GM12878 (cell line): ENCODE measurements around the gene INPP4B. TPM values are rescaled to one million over a fixed set of nuclear protein-coding genes. Genes with fewer than 3 reads are reported as not detected.

ENCODE experiments used
- ATAC-seq: fragments of 200-7000 bp; cut with Tn5 transposase; 3 replicates; pipeline ENCODE4 v1.9.1; 2020; ENCODE audit warnings: mild to moderate bottlenecking, moderate library complexity
- BruUV-seq: library from RNA; stranded (reverse); fragments of 400-500 nt; replicated peaks from 2 replicates; lab custom pipeline; 2021; lab: Mats Ljungman, UMichigan
- CTCF ChIA-PET: fragments of 300-600 bp; sonication (Branson Sonifier 250); formaldehyde crosslinking; extraction: SDS; loops from one replicate; lab custom pipeline; 2021; ENCODE audit warnings: inconsistent platforms; lab: Yijun Ruan, JAX
- POLR2A ChIA-PET: fragments of 350-600 bp; formaldehyde crosslinking; extraction: SDS; loops from one replicate; lab custom pipeline; 2021; ENCODE audit warnings: inconsistent platforms; lab: Charles Lee
- RAD21 ChIA-PET: fragments of 300-600 bp; sonication (Branson Sonifier 250); formaldehyde crosslinking; loops from one replicate; lab custom pipeline; 2023; ENCODE audit warnings: antibody characterized with exemption; ENCODE audit not compliant: unreplicated experiment; lab: Charles Lee
- SMC1A ChIA-PET: fragments of 300-600 bp; sonication (Branson Sonifier 250); formaldehyde crosslinking; loops from one replicate; lab custom pipeline; 2023; ENCODE audit not compliant: unreplicated experiment, uncharacterized antibody; lab: Charles Lee
- DNase-seq: peaks from one replicate; pipeline ENCODE4 v3.0.0-alpha.2; 2011; ENCODE audit warnings: low read depth, low spot score
- FAIRE-seq: peaks from 3 replicates; lab custom pipeline; 2011; peaks lifted over from hg19 to GRCh38; lab: Jason Lieb, UNC
- H2AFZ ChIP-seq: 2 replicates; pipeline ENCODE4 v1.6.0; 2011; ENCODE audit warnings: low read depth, low read length, control low read depth; ENCODE audit not compliant: control insufficient read depth
- H3K27ac ChIP-seq: 2 replicates; pipeline ENCODE4 v1.5.1; 2011; ENCODE audit warnings: control low read depth; ENCODE audit not compliant: control insufficient read depth, insufficient read depth
- H3K27me3 ChIP-seq, 2 experiments: replicated peaks in 1 of 2; 2 replicates each; pipeline versions ENCODE4 v1.6.0 to v1.6.1; 2011; ENCODE audit warnings: low read length in 1 of 2; ENCODE audit not compliant: control insufficient read depth in 2 of 2, insufficient read depth in 2 of 2
- H3K36me3 ChIP-seq, 2 experiments: 2 replicates each; pipeline ENCODE4 v1.5.1; 2011; ENCODE audit warnings: low read length in 1 of 2; ENCODE audit not compliant: control insufficient read depth in 2 of 2, insufficient read depth in 2 of 2
- H3K4me1 ChIP-seq: 2 replicates; pipeline ENCODE4 v1.6.1; 2011; ENCODE audit warnings: mild to moderate bottlenecking, low read length, moderate library complexity, mixed read lengths; ENCODE audit not compliant: control insufficient read depth, insufficient read depth
- H3K4me2 ChIP-seq: 2 replicates; pipeline ENCODE4 v1.6.0; 2011; ENCODE audit warnings: control low read depth; ENCODE audit not compliant: control insufficient read depth, insufficient read depth
- H3K4me3 ChIP-seq: fragments of 200-600 bp; sonication (generic); 2 replicates; pipeline ENCODE4 v1.5.1; 2016
- H3K79me2 ChIP-seq: 2 replicates; pipeline ENCODE4 v1.6.0; 2011; ENCODE audit warnings: low read length; ENCODE audit not compliant: control insufficient read depth, insufficient read depth
- H3K9ac ChIP-seq: 2 replicates; pipeline ENCODE4 v1.8.0; 2011; ENCODE audit warnings: low read length, control low read depth, mixed read lengths; ENCODE audit not compliant: control insufficient read depth, insufficient read depth
- H3K9me3 ChIP-seq: replicated peaks from 3 replicates; pipeline ENCODE4 v1.5.1; 2011; ENCODE audit warnings: mild to moderate bottlenecking, low read length; ENCODE audit not compliant: control insufficient read depth, insufficient read depth
- H4K20me1 ChIP-seq: 2 replicates; pipeline ENCODE4 v1.6.0; 2011; ENCODE audit not compliant: control insufficient read depth, insufficient read depth
- CBX5 ChIP-seq: sonication (generic); IDR thresholded peaks from 2 replicates; pipeline ENCODE4 v1.6.1; 2016; ENCODE audit warnings: low read depth, moderate library complexity, mild to moderate bottlenecking, inconsistent platforms
- CUX1 ChIP-seq: IDR thresholded peaks from 2 replicates; pipeline ENCODE4 v1.6.1; 2012; ENCODE audit warnings: improper control_type of control experiment, low read depth, low read length; ENCODE audit not compliant: insufficient replicate concordance
- E2F8 ChIP-seq: fragments of 450-650 bp; IDR thresholded peaks from 2 replicates; pipeline ENCODE4 v1.6.1; 2018; ENCODE audit warnings: mild to moderate bottlenecking, low read depth, moderate library complexity; ENCODE audit not compliant: partially characterized antibody
- NR2C2 ChIP-seq: IDR thresholded peaks from 2 replicates; pipeline ENCODE4 v1.6.1; 2011; ENCODE audit warnings: borderline replicate concordance, low read depth; ENCODE audit not compliant: control insufficient read depth, insufficient read length
- WGBS: methylation state at CpG from one replicate; pipeline ENCODE4 v1.1.6; 2016; ENCODE audit warnings: low lambda C conversion rate; ENCODE audit not compliant: insufficient replicate concordance, insufficient coverage; ENCODE audit errors: missing lambda C conversion rate; 5-methylcytosine and 5-hydroxymethylcytosine counted together
- in situ Hi-C: fragments of 300-500 bp; cut with MboI; formaldehyde crosslinking; loops from 9 replicates; pipeline ENCODE4 v1.14.3; 2018; ENCODE audit warnings: mixed read lengths
- intact Hi-C: fragments of 100-400 bp; cut with micrococcal nuclease; formaldehyde crosslinking; loops from one replicate; pipeline ENCODE4 v1.14.2; 2022; ENCODE audit not compliant: unreplicated experiment
- polyA plus RNA-seq, 11 experiments: library from polyadenylated mRNA; depleted of rRNA in 4 of 11; unstranded in 6 of 11; stranded (reverse) in 5 of 11; fragments of >200 nt; fragmentation: Nextera tagmentation in 4 of 11; fragmentation: Illumina TruSeq in 1 of 11; extraction: Ambion mirVana in 4 of 11; extraction: Trizol in 1 of 11; gene quantifications; 1 replicate in 1 of 11; 2 replicates in 10 of 11; pipeline versions ENCODE4 v1.2.1 to v1.2.3, GENCODE V29; 2011 to 2016; ENCODE audit warnings: inconsistent platforms in 2 of 11, missing spikeins in 2 of 11, low read depth in 1 of 11
- total RNA-seq, 4 experiments: library from RNA; depleted of rRNA in 3 of 4; stranded (reverse); fragments of >200 nt in 3 of 4; fragmentation: Illumina TruSeq in 1 of 4; extraction: Trizol in 1 of 4; gene quantifications; 2 replicates each; pipeline versions ENCODE4 v1.2.1 to v1.2.3, GENCODE V29; 2013 to 2021

The INPP4B gene
- total and polyA plus RNA-seq, 10 of the 15 experiments (the other 5 are each of a cell fraction or from before 2014, with no cell fraction given), result 0.53 to 11.2 (median 0.95) TPM

GRCh38 chr4:142194905-142195304 lies 651.2 kb downstream of the INPP4B start:
- Histone ChIP-seq H3K4me2 (no peak overlapping the region), H4K20me1 (no peaks in the 10 kb centered on the region), H3K27me3 (no peaks in the 10 kb centered on the region), H2AFZ (no peak overlapping the region), H3K4me3 (no peak overlapping the region), H3K9ac (no peak overlapping the region), H3K27ac (no peak overlapping the region), H3K9me3 (no peaks in the 10 kb centered on the region), H3K79me2 (no peaks in the 10 kb centered on the region), H3K4me1 (no peaks in the 10 kb centered on the region), H3K36me3 (no peaks in the 10 kb centered on the region)
- no TSS peak for BruUV-seq
- in situ Hi-C loops, result no loop called here
- POLR2A ChIA-PET, result no interaction called here
- RAD21 ChIA-PET, result no interaction called here
- SMC1A ChIA-PET, result interaction anchor here (0.7 to 1.4 kb wide), 4 partner anchors 11 to 849 kb away, joined by 3 to 5 read pairs (median 3); no protein-coding TSS in a partner anchor
- ATAC-seq, result no peak
- FAIRE-seq, result no peak
- CTCF ChIA-PET, result interaction anchor here (0.8 kb wide), 1 partner anchor 14 kb away, joined by 3 read pairs; no protein-coding TSS in a partner anchor
- DNase-seq, result no peak
- intact Hi-C loops, result no loop called here
- TF ChIP-seq E2F8, result no peak
- TF ChIP-seq NR2C2, result no peak
- 11% methylated on average over 2 of the region's 2 CpGs for WGBS

- H3K4me1 ChIP-seq, result no peaks in the 10 kb centered on the region
- no peaks in the 10 kb centered on the region for H3K27me3 ChIP-seq
- FAIRE-seq (no peak), ATAC-seq (no peak), DNase-seq (no peak)
- no peak overlapping the region for H3K27ac ChIP-seq
- no peak overlapping the region for H3K4me2 ChIP-seq
- ChIA-PET SMC1A (no interaction called here), CTCF (interaction anchor here (1.4 kb wide), 1 partner anchor 91 kb away, joined by 3 read pairs; no protein-coding TSS in a partner anchor), RAD21 (no interaction called here), POLR2A (no interaction called here)
- in situ Hi-C loops (no loop called here), intact Hi-C loops (no loop called here)
- 0% methylated on average over 2 of the region's 3 CpGs for WGBS
- H3K4me3 ChIP-seq, result no peak overlapping the region
- H2AFZ ChIP-seq, result no peak overlapping the region
- H4K20me1 ChIP-seq, result no peaks in the 10 kb centered on the region
- no peaks in the 10 kb centered on the region for H3K79me2 ChIP-seq
- no peaks in the 10 kb centered on the region for H3K9me3 ChIP-seq
- BruUV-seq, result no TSS peak
- H3K36me3 ChIP-seq, result no peaks in the 10 kb centered on the region
- H3K9ac ChIP-seq, result no peak overlapping the region
- no peak for TF ChIP-seq CBX5
- no peak for TF ChIP-seq CUX1
These were observed 654.2 kb downstream of the INPP4B start for GRCh38 chr4:142191901-142192300.
